Measurements from ENCODE around the gene IL37. TPM values are rescaled to one million over a fixed set of nuclear protein-coding genes. Genes with fewer than 3 reads are reported as not detected.

Gene IL37
- total RNA-seq, 1 donor from 2014 or later: not detected

DNA sequence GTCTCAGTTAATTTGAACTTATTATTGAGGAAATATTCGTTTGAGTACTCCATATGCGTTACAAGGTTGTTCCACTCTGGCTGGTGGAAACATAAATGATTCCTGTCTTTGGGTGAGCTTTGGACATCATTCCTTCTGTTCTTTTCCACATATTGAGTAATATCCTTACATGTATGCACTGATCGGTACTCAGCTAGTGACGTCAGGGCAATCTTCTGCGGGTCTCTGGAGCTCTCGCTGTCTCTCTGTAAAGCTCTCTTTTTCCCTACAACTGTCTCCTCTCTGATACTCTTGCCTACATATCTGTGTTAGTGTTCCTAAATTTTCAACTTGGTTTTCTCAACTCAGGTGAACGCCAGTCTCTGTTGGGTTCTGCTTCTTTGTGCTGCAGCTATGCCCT is 43.4 kb downstream of the IL37 start:
- FAIRE-seq (no peak), DNase-seq (ENCODE audit: low spot score in 2 of 2) (no peak)

DNA sequence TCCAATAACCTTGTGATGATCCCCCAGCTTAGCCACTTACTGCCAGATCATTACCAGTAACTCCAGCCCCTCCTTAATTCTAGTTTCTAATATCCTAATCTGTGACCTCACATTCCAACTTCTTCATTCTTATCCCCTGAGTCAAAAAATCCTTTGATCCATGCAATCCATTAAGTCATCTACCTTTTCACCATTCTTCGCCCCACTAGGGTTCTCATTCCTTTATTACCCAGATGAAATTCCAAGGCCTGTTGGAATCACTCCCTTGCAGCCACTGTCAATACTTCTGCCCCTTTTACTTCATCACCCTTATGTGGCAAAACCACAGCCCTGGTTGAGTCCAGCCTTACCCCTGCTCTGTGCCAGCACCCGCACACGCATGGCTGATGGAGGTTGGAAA is 46.5 kb downstream of the IL37 start:
- DNase-seq (ENCODE audit: low spot score in 2 of 2): no peak
- FAIRE-seq: no peak

- DNase-seq (ENCODE audit: low spot score in 2 of 2) (peak in 1 of 2 donors; percentile 35), FAIRE-seq (no peak)
Observed at GRCh38 chr2:112958428-112959108, 47.6 kb downstream of the IL37 start.

- DNase-seq (ENCODE audit: low spot score in 2 of 2): no peak
Observed at GRCh38 chr2:112959109-112959812, 48.3 kb downstream of the IL37 start.

DNA sequence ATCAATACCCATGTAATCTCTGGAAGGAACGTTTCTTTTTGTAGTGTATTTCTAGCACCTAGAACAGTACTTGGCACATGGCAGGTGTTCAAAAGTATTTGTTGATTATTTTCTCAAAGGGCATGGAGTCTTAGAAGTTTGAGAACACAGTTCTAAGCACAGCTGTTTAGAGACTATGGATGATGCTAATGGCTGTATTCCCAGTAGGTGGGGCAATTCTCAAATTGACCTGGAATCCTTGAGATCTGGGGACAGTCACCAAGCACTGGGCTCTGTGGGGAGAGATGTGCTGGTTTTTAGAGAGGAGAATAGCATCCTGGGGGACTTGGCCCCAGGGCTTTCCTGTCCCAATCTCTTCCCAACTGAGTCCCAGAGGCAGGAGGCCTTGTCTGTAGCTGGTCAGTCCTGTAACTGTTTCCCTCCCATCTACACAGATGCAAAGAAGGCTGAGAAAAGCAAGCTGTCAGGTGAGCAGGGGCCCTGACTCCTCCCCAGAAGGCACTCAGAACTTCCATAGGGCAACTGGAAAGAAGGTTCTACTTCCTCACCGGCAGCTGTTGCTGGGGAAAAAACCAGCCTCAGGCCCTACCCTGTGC is 49.4 kb downstream of the IL37 start:
- no peak for DNase-seq (ENCODE audit: low spot score in 2 of 2)
- FAIRE-seq: no peak

More at GRCh38 chr2:112959109-112959812, 48.3 kb downstream of the IL37 start:
- FAIRE-seq: no peak

- FAIRE-seq (no peak), DNase-seq (ENCODE audit: low spot score in 2 of 2) (no peak)
Observed at GRCh38 chr2:112962308-112963175, 51.6 kb downstream of the IL37 start.

DNA sequence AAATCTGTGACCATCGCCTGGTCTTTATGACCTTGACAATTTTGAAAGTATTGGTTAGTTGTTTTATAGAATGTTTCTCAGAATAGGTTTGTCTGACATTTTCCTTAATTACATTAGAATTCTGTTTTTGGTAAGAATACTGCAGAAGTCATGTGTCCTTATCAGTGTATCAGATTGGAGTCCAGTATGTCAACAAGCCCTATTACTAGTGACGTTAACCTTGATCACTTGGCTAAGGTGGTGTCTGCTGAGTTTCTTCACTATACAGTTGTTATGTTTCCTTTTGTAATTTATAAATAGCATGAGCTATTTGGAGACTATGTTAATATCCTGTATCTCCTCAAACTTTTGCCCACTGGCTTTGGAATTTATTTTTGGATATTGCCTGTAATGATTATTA is 56.1 kb downstream of the IL37 start:
- FAIRE-seq: no peak
- no peak for DNase-seq (ENCODE audit: low spot score in 2 of 2)

Other genes with a start within 250 kb of the IL37 start
- not detected for gene NT5DC4, start 190.1 kb upstream of the IL37 start, total RNA-seq
- 2.0 TPM for gene CKAP2L, start 146.6 kb upstream of the IL37 start, total RNA-seq
- 0.41 TPM for gene IL1A, start 126.7 kb upstream of the IL37 start, total RNA-seq
- 0.41 TPM for gene IL1B, start 74.4 kb upstream of the IL37 start, total RNA-seq
- under 0.01 TPM for gene IL36G, start 66.8 kb downstream of the IL37 start, total RNA-seq
- not detected for gene IL36A, start 94.3 kb downstream of the IL37 start, total RNA-seq
- gene IL36B, start 141.7 kb downstream of the IL37 start, total RNA-seq: not detected
- not detected for gene IL36RN, start 148.0 kb downstream of the IL37 start, total RNA-seq
- gene IL1F10, start 156.8 kb downstream of the IL37 start, total RNA-seq: not detected
- not detected for gene IL1RN, start 216.4 kb downstream of the IL37 start, total RNA-seq

Data from frontal cortex (tissue), 4 donors.